GM10266 (cell line): ENCODE data around the gene SLC46A2.

Source experiments
- DNase-seq: peaks from one replicate; pipeline ENCODE4 v3.0.0; 2012; ENCODE audit errors: extremely low spot score
- TF ChIP-seq, protein P1 (sequence below): IDR thresholded peaks from 2 replicates; pipeline ENCODE4 v1.5.1; 2012; ENCODE audit warnings: mild to moderate bottlenecking, low read depth; ENCODE audit not compliant: control insufficient read depth, insufficient read depth; ENCODE audit errors: missing control alignments

The SLC46A2 gene

DNA sequence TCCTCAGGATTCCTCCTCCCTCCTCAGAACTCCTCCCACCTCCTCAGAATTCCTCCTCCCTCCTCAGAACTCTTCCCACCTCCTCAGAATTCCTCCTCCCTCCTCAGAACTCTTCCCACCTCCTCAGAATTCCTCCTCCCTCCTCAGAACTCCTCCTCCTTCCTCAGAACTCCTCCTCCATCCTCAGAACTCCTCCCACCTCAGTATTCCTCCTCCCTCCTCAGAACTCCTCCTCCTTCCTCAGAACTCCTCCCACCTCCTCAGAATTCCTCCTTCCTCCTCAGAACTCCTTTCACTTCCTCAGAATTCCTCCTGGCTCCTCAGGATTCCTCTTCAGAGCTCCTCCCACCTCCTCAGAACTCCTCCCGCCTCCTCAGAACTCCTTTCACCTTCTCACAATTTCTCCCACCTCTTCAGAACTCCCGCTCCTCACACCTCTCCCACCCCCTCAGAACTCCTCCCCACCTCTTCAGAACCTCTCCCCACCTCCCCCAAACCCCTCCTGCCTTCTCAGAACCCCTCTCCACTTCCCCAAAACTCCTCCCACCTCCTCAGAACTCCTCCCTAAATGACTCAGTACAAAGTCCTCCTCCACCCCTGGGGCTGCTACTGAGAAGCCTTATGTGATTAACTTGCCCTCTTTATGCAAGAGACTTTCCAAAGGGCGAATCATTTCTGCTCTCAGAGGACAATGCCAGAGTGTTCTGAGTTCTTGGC lies 23.2 kb downstream of the SLC46A2 start:
- DNase-seq, result no peak
- TF ChIP-seq, protein P1, sequence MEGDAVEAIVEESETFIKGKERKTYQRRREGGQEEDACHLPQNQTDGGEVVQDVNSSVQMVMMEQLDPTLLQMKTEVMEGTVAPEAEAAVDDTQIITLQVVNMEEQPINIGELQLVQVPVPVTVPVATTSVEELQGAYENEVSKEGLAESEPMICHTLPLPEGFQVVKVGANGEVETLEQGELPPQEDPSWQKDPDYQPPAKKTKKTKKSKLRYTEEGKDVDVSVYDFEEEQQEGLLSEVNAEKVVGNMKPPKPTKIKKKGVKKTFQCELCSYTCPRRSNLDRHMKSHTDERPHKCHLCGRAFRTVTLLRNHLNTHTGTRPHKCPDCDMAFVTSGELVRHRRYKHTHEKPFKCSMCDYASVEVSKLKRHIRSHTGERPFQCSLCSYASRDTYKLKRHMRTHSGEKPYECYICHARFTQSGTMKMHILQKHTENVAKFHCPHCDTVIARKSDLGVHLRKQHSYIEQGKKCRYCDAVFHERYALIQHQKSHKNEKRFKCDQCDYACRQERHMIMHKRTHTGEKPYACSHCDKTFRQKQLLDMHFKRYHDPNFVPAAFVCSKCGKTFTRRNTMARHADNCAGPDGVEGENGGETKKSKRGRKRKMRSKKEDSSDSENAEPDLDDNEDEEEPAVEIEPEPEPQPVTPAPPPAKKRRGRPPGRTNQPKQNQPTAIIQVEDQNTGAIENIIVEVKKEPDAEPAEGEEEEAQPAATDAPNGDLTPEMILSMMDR, result no peak

DNA sequence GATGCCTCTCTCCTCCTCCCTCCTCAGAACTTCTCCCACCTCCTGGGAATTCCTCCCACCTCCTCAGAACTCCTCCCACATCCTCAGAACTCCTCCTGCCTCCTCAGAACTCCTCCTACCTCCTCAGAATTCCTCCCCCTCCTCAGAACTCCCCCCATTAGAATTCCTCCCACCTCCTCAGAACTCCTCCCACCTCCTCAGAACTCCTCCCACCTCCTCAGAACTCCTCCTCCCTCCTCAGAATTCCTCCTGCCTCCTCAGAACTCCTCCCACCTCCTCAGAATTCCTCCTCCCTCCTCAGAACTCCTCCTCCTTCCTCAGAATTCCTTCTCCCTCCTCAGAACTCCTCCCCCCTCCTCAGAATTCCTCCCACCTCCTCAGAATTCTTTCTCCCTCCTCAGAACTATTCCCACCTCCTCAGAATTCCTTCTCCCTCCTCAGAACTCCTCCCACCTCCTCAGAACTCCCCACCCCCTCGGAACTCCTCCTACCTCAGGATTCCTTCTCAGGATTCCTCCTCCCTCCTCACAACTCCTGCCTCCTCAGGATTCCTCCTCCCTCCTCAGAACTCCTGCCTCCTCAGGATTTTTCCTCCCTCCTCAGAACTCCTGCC lies 23.9 kb downstream of the SLC46A2 start:
- DNase-seq, result no peak
- TF ChIP-seq, protein P1, result no peak

- TF ChIP-seq, protein P1, result no peak
- DNase-seq, result no peak
Observed at GRCh38 chr9:112864982-112865381, 25.7 kb downstream of the SLC46A2 start.

DNA sequence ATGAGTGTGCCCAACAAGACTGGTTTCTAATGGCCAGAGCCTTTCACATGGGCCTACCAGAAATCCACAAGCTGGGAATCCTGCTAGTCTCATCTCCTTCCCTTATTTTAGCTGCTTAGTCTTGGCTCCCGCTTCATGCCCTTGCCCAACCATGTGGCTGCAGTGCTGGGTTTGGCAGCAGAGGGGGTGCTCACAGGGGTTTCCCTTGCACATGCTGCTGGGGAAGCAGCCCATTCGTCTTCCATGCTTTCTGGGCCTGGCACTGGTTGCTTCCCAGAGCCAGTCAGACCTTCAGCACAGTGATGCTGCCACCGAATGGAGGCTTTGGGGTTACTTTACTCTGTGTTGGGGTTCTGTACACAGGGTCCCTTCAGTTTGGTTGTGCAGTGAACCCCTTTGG lies 26.3 kb downstream of the SLC46A2 start:
- TF ChIP-seq, protein P1, result no peak
- no peak for DNase-seq

DNA sequence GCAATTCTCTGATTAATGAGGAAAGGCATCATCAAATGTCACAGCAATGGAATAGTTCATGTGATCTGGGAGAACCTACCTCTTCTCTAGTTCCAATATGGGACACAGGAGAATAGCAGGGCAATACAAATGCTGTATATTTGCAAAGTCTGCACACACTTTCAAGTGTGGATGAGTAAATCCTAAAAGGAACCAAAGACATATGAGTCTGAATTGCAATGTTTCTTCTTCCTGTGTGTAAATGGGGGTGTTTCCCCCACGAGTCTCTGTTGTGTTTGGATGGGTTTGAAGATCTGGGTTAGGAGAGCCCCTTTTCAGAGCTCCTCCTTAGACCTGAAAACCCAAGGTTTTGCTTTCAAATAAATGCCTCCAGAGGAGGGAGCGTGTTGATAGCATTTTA lies 26.9 kb downstream of the SLC46A2 start:
- peak; percentile 32 for DNase-seq
- TF ChIP-seq, protein P1, result no peak

DNA sequence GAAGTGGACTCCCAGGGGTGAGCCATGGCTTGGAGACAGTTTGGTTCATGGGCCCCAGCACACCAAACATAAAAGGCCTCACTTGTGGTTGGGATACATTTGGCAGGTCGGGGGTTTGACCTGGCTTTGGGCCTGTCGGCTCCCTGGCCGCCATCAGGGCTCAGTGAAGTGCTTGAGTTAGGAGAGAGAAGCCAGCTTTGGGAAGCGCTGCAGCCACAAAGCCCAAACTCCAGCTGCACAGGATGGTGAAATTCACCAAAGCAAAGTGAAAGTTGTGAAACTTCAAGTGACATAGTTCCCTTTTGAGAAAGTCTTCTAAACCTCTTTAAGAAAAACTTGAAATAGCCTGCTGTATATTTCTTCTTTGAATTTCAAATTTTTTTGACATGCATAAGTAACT lies 27.5 kb downstream of the SLC46A2 start:
- DNase-seq, result no peak

More for the DNA sequence above, 27.5 kb downstream of the SLC46A2 start:
- TF ChIP-seq, protein P1, result no peak
